ENCODE results near the gene MVK.

The MVK gene

GRCh38 chr12:109563291-109564284 is 10.0 kb upstream of the MVK start:
- no peak for DNase-seq (ENCODE audit: low read depth in 2 of 2, low spot score in 1 of 2)

- DNase-seq (ENCODE audit: low read depth in 2 of 2, low spot score in 1 of 2): no peak
Observed at GRCh38 chr12:109566424-109566823, 7.2 kb upstream of the MVK start.

DNA sequence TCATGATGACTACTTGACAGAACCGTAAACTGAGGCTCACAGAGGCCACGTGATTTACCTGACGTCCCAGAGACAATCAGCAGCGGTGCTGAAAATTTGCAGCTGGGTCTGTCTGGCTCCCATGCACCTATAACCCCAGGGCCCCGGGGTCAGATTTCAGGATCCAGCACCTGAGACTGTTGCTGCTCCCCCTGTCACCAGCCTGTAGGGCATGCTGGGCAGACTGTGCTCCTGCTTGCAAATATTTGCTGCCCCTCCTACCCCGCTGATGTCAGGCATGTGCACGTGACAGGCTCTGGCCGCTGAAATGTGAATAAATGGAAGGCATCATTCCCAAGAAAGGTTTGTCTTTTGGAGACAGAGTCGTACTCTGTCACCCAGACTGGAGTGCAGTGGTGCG is 6.3 kb upstream of the MVK start:
- DNase-seq (ENCODE audit: low read depth in 2 of 2, low spot score in 1 of 2): no peak

DNA sequence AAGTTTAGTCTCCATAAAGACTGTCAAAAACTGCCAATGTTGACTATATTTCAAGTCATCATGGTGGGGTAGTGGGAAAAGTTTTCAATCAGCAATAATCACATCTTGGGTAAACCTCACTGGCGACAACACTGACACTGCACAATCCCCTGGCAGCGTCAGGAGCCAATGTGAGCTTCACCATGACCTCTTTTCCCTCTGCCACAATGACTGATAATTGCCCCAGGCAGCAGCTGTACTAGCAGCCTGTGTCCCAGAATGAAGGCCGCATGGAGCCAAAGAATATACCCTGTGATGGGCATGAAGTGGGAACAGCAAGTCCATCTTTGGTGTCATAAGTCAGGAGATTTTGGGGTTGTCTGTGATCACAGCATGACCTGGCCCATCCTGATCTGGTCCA is 5.6 kb upstream of the MVK start:
- DNase-seq (ENCODE audit: low read depth in 2 of 2, low spot score in 1 of 2): no peak

- DNase-seq (ENCODE audit: low read depth in 2 of 2, low spot score in 1 of 2): no peak
Observed at GRCh38 chr12:109568486-109568885, 5.1 kb upstream of the MVK start.

DNA sequence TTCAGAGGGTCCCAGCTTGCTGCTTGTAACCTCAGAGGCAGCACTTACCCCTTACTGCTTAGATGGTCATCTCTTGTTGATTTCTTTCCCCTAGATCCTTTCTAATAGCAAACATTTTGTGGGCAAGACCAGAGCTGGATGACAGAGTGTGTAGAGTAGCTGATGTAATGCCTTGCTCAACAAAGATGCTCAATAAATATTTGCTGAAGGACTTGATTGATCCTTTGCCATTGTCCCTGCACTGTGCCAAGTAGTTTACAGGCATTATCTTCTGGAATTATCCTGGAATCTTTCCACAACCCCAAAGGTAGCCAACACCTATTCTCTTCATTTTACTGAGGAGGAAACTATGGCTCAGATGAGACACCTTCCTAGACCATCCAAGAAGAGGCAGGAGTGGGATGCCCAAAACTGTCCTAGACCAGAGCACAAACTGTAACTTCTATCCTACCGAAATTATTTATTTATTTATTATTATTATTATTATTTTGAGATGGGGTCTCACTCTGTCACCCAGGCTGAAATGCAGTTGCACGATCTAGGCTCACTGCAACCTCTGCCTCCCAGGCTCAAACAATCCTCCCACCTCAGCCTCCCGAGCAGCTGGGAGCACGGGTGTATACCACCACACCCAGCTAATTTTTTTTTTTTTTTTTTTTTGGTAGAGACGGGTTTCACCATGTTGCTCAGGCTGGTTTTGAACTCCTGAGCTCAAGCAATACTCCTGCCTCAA is 1.7 kb upstream of the MVK start:
- no peak for DNase-seq (ENCODE audit: low read depth in 2 of 2, low spot score in 1 of 2)

DNA sequence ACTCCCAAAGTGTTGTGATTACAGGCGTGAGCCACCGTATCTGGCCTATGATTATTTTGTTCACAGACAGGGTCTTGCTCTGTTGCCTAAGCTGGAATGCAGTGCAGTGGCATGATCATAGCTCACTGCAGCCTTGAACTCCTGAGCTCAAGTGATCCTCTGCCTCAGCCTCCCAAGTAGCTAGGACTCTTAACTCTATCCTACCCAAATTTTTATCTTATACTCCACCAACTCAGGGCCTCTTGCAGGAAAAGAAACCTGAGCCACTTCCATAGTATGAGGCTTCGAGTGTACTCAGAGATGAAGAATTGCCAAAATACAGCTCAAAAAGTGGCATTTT is 1.1 kb upstream of the MVK start:
- no peak for DNase-seq (ENCODE audit: low read depth in 2 of 2, low spot score in 1 of 2)

- no peak for DNase-seq (ENCODE audit: low read depth in 2 of 2, low spot score in 1 of 2)
Observed at GRCh38 chr12:109573914-109574244, 285 bp downstream of the MVK start.

- DNase-seq (ENCODE audit: low read depth in 2 of 2, low spot score in 1 of 2): no peak
Observed at GRCh38 chr12:109575683-109576082, 2.1 kb downstream of the MVK start.

- DNase-seq (ENCODE audit: low read depth in 2 of 2, low spot score in 1 of 2): no peak
Observed at GRCh38 chr12:109577311-109577710, 3.7 kb downstream of the MVK start.

- no peak for DNase-seq (ENCODE audit: low read depth in 2 of 2, low spot score in 1 of 2)
Observed at GRCh38 chr12:109578330-109578927, 4.8 kb downstream of the MVK start.

- DNase-seq (ENCODE audit: low read depth in 2 of 2, low spot score in 1 of 2): no peak
Observed at GRCh38 chr12:109579639-109580038, 6.0 kb downstream of the MVK start.

DNA sequence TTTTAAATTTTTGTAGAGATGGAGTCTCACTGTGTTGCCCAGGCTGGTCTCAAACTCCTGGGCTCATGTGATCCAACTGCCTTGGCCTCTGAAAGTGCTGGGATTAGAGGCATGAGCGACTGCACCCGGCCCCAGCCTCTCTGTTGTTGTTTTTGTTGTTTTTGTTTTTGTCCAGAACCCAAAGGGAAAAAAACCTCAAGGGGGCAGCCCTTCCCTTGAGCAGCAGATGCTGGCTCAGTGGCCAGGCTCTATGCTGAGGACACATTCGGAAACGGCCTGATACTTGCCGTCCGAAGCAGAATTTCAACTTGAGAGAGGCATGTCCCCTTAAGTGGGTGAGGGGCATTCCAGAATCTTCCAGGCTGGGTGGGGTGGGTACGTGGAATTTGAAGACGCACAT is 6.7 kb downstream of the MVK start:
- no peak for DNase-seq (ENCODE audit: low read depth in 2 of 2, low spot score in 1 of 2)

DNA sequence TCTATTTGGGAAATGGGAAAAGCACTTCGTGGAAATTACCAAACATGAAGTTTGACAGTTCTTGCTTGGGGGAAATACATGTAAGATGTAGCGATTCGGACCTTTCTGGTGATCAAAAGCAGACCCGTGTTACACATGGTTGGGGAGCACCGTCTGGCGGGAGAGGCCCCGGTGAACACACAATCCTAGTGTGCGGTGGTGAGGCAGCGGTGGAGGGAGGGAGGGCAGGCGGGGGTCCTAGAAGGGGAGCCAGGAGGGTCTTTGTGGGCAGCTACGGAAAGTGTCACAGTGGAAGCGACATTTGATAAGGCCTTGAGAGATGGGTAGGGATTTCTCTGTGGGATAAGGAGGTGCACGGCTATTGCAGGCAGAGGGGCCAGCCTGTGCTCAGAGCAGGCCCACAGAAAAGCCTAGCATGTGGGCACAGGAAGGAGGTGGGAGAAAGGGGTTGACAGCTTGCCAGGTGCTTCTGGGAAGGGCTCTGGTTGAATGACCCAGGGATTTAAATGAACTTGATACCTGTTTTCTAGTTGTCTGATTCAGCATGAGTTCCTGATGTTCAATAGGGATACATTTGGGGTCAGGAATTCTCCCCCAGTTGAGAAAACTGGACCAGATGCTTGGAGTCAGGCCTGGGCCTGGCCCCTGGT is 7.2 kb downstream of the MVK start:
- DNase-seq (ENCODE audit: low read depth in 2 of 2, low spot score in 1 of 2): no peak

- DNase-seq (ENCODE audit: low read depth in 2 of 2, low spot score in 1 of 2): no peak
Observed at GRCh38 chr12:109581334-109581691, 7.7 kb downstream of the MVK start.

DNA sequence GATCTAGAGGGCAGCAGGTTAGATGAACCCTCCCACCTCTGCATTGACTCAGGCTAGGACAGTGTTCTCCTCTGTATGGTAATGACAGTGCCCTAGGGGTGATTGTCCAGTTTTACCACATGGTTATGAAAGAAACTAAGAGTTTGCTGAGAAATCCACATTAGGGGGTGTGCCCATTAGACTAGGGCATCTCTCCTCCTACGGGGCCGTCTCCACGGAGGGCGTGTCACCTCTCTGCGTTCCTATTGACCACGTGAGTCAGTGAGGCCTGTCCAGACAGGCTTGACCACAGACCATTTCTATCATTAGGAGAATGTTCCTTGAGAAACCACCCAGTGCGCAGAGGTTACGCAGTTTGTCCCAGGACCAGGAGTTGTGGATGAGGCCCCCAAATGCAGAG is 8.3 kb downstream of the MVK start:
- DNase-seq (ENCODE audit: low read depth in 2 of 2, low spot score in 1 of 2): no peak

DNA sequence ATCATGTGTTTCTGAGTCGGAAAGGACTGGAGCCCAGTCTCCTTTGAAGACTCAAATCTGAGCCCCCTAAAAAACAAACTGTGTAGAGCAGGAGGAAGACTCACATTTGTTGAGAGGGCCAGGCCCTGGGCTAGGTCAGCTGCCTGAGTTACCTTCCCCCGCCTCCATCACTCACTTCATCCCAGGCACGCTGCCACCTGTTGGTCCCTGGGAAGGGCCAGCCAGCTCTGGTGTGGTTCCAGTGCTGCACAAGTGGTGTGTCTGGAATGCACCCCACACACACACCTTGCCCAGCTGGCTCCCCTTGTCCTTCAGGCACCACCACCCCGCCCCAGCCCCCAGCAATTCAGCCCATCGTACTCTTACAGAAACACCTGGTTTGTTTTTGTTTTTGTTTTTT is 9.0 kb downstream of the MVK start:
- DNase-seq (ENCODE audit: low read depth in 2 of 2, low spot score in 1 of 2): no peak

GRCh38 chr12:109583733-109584132 is 10.1 kb downstream of the MVK start:
- no peak for DNase-seq (ENCODE audit: low read depth in 2 of 2, low spot score in 1 of 2)

- no peak for DNase-seq (ENCODE audit: low read depth in 2 of 2, low spot score in 1 of 2)
Observed at GRCh38 chr12:109586385-109587296, 13.0 kb downstream of the MVK start.

DNA sequence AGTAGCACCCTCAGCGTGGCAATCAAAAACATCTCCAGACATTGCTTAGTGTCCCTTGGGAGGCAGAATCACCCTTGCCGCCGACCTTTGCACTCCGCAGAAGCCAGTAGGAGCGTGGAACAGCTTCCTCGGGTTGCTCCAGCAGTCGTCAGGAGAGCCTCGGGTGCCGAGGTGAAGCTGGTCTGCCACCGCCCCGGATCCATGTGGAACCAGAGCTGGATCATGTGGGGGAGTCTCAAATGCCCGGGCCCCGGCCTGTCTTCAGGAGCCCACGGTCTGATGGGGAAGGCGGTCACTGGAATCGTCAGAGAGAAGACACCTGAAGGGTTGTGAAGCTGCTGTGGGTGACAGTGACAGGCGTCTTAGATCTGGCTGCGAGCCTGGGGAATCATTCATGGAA is 14.3 kb downstream of the MVK start:
- no peak for DNase-seq (ENCODE audit: low read depth in 2 of 2, low spot score in 1 of 2)
